Fibroblast of the aortic adventitia (primary cell): ENCODE data around the gene GALNT12. TPM values are rescaled to one million over a fixed set of nuclear protein-coding genes. Genes with fewer than 3 reads are reported as not detected.

ENCODE experiments used
- DNase-seq: peaks from one replicate; pipeline ENCODE4 v3.0.0-alpha.2; 2010; ENCODE audit warnings: low read depth
- H3K4me3 ChIP-seq: 2 replicates; pipeline ENCODE4 v1.5.1; 2011; ENCODE audit warnings: low read depth, mild to moderate bottlenecking, control low read depth, low read length, moderate library complexity
- total RNA-seq: library from RNA; depleted of rRNA; stranded (reverse); fragments of >200 nt; gene quantifications from 2 replicates; pipeline ENCODE4 v1.2.3, GENCODE V29; 2012; ENCODE audit warnings: low replicate concordance
- TF ChIP-seq, protein P1 (sequence below): IDR thresholded peaks from 2 replicates; pipeline ENCODE4 v1.5.1; 2011; ENCODE audit warnings: mild to moderate bottlenecking, low read length, control low read depth, inconsistent platforms; ENCODE audit not compliant: insufficient read depth

The GALNT12 gene
- total RNA-seq, 1 donor = 24.9 TPM

GRCh38 chr9:98848450-98849149 lies 41.1 kb downstream of the GALNT12 start:
- peak; percentile 92 for DNase-seq
- H3K4me3 ChIP-seq = no peak overlapping the region
- TF ChIP-seq, protein P1, sequence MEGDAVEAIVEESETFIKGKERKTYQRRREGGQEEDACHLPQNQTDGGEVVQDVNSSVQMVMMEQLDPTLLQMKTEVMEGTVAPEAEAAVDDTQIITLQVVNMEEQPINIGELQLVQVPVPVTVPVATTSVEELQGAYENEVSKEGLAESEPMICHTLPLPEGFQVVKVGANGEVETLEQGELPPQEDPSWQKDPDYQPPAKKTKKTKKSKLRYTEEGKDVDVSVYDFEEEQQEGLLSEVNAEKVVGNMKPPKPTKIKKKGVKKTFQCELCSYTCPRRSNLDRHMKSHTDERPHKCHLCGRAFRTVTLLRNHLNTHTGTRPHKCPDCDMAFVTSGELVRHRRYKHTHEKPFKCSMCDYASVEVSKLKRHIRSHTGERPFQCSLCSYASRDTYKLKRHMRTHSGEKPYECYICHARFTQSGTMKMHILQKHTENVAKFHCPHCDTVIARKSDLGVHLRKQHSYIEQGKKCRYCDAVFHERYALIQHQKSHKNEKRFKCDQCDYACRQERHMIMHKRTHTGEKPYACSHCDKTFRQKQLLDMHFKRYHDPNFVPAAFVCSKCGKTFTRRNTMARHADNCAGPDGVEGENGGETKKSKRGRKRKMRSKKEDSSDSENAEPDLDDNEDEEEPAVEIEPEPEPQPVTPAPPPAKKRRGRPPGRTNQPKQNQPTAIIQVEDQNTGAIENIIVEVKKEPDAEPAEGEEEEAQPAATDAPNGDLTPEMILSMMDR = peak; percentile 94

DNA sequence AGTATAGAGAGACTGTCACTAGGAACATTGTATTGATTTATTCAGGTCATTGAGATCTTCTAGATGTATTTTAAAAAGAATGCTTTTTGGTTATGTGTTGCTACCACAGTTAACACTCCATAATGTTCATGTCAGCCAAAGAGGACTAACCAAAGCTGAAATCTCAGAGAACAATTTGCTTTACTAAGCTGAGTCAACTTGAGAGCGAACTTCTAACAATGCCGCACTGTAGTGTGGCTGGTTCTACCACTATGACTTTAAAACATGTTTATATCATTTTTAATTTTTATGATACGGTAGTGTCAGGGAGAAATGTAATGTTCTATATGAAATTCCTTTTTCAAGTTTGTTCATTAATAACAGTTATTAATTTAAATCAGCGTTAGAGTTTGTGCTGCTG lies 42.1 kb downstream of the GALNT12 start:
- DNase-seq = no peak

GRCh38 chr9:98850851-98851729 lies 43.6 kb downstream of the GALNT12 start:
- H3K4me3 ChIP-seq = no peak overlapping the region
- TF ChIP-seq, protein P1 = no peak
- DNase-seq = no peak

More for the DNA sequence above, 42.1 kb downstream of the GALNT12 start:
- TF ChIP-seq, protein P1 = no peak
- no peak overlapping the region for H3K4me3 ChIP-seq

- TF ChIP-seq, protein P1 = no peak
- no peak for DNase-seq
- H3K4me3 ChIP-seq = no peak overlapping the region
Measured at GRCh38 chr9:98851730-98852459, 44.4 kb downstream of the GALNT12 start.

DNA sequence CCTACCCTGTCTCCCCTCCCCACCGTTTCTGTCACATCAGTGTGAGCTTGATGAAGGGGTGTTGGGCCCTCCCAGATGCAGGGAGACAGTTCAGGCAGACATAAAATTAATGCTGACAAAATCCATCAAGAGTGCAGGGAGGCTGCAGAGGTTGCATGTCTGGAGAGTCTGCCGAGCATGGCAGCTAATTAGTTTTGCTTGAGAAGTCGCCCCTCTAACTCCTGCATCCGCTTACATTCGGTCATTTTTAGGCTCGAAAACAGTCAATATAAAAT lies 44.9 kb downstream of the GALNT12 start:
- TF ChIP-seq, protein P1 = no peak
- no peak overlapping the region for H3K4me3 ChIP-seq
- DNase-seq = no peak

GRCh38 chr9:98852961-98853360 lies 45.5 kb downstream of the GALNT12 start:
- TF ChIP-seq, protein P1 = no peak
- no peak overlapping the region for H3K4me3 ChIP-seq
- DNase-seq = no peak
